ENCODE results near the gene SERPINB7.

GRCh38 chr18:63819786-63820185, 44.6 kb downstream of the SERPINB7 start:
- TF ChIP-seq SP1 (IDR thresholded peaks at IDR 0.05) (no peak), FOXK2 (IDR thresholded peaks at IDR 0.05) (no peak), SUZ12 (IDR thresholded peaks at IDR 0.05) (no peak), CTBP1 (IDR thresholded peaks at IDR 0.05; ENCODE audit: borderline replicate concordance) (no peak), FOXA1 (IDR thresholded peaks at IDR 0.05) (no peak), ZNF384 (IDR thresholded peaks at IDR 0.05) (no peak), LEF1 (IDR thresholded peaks at IDR 0.05; ENCODE audit: borderline replicate concordance) (no peak)

Measured in HEK293T (cell line).